GM12892 (cell line): ENCODE results near the gene SCG3.

Source experiments
- POLR2A ChIP-seq: IDR thresholded peaks from 2 replicates; pipeline ENCODE4 v1.6.1; 2011; ENCODE audit warnings: low read depth, low read length, control low read depth
- POLR2AphosphoS5 ChIP-seq: IDR thresholded peaks from 2 replicates; pipeline ENCODE4 v1.6.1; 2011; ENCODE audit warnings: low read depth, low read length, control low read depth

DNA sequence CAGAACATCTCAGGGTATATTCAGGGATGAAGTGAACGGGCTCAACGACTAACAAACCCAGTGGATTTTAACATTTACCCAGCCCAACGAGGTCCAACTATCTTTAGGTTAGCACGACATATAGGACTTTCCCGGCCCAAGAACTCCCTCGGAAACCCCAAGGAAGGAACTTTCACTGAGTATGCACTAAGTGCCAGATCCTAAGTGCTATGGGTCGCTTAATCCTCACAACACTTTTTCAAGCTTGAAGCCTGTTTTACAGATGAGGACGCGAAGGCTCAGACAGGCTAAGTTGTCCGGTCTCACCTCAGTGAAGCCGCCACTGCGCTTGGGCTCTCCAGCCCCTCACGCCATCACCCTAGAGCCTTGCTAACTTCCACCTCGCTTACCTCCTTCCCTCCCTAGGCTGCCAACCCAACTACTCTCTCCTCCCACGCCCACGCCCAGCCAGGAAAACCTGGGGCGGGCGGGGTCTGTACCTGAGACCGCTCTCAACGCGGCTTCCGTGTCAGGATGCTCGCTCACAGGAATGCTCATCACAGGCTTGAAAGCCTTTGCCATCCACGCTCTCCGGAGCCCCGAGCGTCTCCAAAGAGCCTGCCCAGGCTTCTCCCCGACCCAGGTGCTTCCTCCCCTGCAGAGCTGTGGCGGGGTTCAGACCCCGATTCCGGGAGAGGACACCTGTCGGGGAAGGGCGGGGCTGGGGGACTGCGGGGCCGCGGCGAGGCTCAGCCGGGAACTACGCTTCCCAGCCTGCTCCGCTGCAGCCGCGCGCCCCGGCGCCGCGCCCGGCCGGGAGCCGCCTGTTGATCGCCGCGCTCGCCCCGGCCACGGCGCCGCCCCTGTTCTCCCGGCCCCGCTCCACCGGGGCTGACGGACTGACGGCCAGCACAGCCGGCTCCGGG is 69.7 kb downstream of the SCG3 start, which contains the start of gene TMOD2:
- no peak for TF ChIP-seq POLR2AphosphoS5
- TF ChIP-seq POLR2A: no peak
